ENCODE results near the gene TSSK2.

Gene TSSK2

GRCh38 chr22:19172213-19173046 is 41.3 kb downstream of the TSSK2 start:
- no peak for DNase-seq

DNA sequence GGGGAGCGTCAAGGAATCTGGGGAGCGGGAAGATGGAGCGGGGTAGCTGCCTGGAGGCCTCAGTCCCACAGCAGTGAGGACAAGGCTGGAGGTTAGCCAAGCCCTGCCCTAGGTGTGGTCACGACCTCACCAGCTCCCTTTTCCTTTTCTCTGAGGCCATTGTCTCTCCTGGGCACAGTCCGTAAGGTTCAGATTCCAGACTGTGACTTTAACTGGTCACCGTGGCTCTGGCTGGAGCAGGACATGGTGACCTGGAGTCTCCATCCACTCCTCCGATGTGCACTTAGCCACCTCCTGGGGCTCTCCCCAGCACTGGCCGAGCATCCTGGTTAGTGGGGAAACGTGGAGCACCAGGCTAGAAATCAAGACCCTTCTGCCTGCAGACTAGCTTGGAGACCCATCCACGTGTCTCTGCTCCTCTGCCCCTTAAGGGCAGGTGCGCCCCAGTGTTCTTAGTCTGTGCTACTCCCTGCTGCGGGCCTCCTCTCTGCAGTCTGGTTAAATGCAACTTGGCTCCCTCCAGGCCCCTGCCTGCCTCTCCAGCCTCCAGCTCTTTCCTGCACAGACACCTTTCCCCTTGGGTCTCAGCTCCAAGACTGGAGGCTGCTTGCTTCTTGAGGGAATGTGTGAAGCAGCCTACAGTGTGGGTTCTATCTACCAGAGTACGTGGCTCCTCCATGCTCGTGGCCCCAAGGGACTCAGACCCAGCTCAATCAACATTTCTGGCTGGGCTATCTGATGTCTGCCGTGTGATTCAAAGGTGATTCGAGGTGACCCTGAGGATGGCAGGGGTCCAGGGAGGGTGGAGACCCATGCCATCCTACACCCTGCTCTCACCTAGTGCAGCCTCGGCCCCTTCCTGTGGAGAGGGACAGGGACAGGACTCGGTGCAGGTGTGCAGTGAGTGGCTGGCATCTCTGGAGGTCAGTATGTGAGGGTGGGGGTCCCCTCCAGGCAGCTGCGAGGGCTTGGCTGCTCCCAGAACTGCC is 42.2 kb downstream of the TSSK2 start:
- DNase-seq = no peak

DNA sequence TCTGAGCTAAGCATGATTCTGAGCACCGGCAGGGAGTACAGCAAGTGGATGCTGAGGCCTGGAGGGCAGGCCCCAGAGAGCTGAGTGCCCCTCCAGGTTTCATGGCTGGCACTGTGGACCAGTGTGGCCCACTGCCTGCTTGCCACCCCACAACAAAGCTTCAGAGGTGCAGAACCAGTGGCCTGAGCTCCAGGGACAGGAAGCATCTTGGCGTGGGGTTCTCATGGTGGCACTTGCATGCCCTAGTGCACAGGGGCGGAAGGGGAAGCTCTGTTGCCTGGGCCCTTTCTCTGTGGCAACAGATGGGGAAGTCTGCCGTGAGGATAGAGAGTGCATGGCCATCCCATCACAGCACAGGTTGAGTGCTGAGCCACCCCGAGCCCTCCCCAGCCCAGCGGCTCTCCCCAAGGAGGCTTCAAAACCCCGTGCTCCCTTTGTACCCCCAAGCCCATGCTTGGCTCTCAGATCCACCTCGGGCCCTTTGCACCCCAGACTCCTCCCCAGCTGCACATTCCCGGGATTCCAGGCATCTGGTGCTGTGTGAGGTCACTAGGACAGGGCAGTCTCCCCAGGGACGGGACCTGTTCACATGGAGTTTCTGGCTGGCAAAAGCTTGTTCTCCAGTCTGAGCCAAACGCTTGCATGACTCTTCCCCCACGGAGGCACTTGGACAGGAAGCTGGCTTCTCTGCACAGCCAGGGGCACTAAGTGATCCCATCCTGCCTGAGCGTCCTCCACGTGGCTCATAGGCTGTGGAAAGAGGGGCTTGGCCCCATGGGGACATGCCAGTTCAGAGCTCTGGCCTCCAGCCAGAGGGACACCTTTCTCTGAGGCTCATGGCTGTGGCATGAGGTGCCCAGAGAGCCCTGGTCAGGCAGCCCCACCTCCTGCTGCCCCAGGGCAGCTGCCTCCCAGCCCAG is 43.3 kb downstream of the TSSK2 start:
- no peak for DNase-seq

DNA sequence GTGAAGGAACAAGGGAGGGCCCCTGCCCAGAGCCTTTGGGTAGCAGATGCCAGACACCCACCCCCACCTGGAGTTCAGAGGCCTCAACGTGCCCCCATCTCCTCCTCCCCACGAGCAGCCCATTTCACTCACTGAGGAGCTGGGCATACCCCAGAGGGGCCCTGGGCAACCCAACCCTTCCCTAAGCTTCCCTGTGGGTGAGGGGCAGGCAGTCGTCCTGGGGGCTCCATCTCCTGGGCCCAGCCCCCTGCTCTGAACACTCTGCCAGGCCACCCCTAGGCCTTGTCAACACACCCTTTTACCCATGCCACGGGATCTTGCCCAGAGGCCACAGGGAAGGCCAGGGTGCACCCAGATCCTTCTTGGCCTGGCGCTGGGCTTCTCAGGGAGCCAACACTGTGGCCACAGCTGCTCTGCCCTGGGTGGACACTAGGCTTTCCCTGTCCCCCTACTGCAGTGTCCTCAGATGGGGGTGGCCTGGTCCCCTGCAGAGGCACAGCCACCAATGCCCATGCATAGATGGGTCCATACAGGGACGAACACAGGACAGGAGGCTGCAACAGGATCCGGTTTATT is 44.0 kb downstream of the TSSK2 start:
- no peak for DNase-seq

- no peak for DNase-seq
Measured at GRCh38 chr22:19175602-19176174, 44.6 kb downstream of the TSSK2 start.

DNA sequence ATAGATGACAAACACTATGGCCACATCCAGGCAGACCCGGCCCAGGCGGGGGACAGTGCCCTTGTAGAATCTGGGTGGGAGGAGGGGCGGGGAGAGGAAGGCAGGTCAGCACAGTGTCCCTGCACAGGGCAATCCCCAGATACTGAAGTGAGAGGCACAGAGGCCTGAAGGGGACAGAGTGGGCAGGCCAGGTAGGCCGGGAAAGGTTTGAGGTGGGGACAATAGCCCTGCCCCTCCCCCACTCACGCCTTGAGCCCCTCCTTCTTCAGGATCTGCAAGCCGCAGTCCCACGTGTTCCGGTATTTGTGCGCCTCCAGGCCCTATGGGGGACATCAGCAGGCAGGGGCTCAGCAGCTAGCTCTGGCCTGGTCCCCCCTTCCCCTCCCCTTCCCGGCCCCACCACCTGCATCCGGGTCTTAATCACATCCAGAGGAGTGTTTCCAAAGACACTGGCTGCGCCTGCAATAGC is 45.1 kb downstream of the TSSK2 start:
- no peak for DNase-seq

DNA sequence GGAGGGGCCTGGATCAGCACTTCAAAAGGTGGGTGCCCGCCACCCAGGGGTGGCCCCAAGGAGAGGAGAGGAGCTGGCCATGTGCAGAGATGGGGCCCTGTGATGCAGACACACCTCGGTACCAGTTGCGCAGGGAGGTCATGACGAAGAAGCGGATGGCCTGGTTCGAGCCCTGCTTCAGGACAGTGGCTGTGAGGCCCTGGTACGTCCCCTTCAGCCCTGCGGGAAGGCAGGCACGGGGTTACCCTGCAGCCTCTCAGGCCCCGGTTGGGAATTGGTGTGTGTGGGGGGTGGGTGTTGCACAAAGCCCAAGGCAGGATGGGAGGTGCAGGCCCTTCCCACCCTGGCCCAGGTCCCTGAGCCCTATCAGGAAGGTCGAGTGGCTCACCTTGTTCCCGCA is 45.6 kb downstream of the TSSK2 start:
- no peak for DNase-seq

DNA sequence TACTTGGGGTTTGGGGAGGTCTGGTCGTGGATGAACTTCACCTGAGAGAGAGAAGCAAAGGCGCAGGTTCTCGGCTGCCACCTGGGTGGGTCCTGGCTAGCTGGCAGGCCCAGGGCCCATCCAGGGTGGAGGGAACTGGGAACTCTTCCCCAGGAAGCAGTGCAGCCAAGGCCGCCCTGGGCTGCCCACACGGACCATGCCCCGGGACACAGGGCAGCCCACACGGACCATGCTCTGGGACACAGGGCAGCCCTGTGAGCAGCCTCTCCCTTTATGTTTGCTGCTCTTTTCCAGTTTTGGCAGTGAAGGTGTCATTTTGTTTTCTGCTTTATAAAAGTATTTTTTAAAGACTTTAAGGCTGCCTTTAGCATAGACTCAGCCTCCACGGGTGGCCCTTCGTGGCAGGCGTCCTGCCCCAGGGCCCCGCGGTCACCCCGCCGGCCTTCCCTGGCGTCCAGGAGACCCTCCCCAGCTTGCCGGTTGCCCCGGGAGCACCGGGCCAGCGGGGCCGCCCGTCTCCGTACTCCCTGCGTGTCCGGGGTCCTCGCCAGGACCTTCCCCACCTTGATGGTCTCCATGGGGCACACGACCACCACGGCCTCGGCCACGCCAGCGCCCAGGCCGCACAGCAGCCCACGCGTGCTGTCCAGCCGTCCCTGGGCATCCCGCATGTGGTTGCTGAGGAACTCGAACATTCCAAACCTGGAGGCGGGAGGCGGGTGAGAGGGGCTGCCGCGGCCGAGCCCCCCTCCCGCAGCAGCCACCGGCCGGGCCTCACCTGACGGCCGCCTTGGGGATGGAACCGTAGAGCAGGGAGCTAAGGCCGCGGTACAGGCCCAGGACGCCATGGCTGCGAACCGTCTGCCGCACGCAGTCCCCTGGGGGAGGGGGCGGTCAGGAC is 46.3 kb downstream of the TSSK2 start:
- DNase-seq = no peak

DNA sequence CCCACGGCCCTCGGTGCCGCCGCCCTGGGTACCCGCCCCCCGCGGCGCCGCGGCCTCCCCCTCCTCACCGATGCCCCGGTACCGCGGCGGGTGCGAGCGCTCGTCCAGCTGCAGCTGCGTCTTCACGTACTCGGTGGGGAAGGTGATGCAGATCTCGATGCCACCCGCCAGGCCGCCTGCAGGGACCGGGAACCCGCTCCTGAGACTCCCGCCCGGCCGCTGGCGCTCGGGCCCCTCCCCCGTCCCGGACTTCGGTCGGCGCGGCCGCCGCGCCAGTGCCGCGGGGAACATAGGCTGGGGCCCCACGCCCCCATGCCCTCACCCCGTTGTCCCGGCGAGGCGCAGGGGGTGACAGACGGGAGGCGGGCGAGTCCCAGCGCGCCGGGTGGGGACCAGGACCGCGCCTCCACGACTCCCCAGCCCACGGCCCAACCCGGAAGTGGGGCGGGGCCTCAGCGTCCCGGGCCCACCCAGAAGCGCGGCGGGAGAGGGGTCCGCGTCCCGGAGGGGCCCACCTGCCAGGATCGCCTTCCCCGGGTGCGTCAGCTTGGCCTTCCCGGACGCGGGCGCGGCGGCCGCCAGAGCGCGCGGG is 47.1 kb downstream of the TSSK2 start:
- peak; percentile 58 for DNase-seq

- DNase-seq = peak; percentile 81
Measured at GRCh38 chr22:19178657-19179496, 47.8 kb downstream of the TSSK2 start, which contains the start of gene SLC25A1. TSS of gene SLC25A1 (minus strand) at chr22:19178736. CDS start at chr22:19178673, 63 bp downstream.

DNA sequence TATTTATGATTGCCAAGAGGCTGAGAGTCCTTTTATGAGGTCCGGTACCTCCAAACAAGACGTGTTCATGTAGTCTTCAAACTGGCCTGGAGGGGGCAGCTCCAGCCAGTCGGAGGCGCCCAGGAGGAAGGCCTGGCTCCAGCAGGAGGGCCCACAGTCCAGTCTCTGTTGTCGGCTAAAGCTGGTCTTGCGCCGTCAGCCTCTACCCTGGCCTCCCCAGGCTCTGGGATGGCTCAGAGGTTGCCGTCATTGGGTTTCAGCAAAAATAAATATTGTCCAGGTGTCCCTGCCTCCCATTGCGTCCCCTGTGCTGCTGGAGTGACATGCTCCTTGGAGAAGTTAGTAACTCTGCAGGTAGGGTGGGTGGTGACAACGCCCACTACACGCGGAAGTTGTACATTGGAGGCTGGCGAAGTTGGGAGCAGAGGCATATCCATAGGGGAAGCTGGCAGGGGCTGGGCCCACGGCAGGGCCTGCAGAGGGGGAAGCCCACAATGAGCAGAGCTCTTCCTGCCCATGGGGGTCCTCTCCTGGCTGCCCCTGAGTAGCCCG is 48.5 kb downstream of the TSSK2 start:
- peak; percentile 34 for DNase-seq

DNA sequence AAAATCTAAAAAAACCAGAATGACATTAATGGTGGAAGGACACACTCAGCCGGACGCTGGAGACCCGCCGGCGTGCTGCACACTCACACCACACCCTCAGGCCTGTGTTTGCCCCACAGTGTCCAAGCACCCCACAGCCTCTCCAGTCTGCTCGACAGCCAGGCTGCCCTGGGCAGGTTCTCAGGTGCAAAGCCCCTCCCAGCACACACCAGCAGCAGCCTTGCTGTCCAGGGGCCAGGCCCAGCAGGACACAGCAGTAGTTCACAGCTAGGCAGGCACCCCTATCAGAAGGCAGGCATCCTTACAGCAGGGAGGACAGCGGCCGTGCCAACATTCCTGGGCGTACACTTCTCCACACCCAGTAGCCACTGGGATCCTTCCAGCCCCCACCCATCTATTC is 49.1 kb downstream of the TSSK2 start:
- DNase-seq = no peak

- no peak for DNase-seq
Measured at GRCh38 chr22:19180740-19181410, 49.8 kb downstream of the TSSK2 start.

DNA sequence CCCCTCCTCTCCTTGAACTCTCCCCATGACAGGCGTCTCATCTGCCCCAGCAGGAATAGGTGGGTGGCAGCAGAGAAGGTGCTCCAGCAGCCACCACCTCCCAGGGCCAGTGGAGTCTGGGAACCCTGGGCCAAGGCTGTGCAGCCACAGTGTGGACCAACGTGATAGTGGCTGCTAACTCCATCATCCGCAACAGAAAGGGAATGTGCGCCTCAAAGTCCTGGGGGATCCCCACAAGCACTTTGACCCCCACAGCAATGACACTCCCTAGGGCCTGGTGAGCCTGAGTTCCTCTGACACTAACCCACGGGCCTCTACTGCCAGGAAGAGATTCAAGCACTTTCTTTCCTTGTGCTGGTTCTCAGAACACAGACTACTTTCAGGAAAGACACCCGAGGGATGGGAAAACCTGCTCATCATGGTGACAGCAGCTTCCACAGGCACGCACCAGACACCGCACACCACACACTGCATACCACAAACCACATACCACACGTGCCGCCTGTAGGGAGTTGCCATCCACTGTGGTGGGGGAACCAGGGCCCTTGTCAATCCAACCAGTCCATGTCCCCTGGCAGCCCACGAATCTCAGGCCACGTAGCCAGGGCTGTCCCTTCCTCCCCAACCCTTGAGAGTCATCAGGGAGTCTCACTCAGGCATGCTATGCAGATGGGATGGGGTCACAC is 50.8 kb downstream of the TSSK2 start:
- DNase-seq = no peak
